ENCODE data around the gene ARHGAP6.
"Not testable (repeated sequence)": the region's sequence is repeated elsewhere in the genome, so short reads cannot be mapped to it uniquely, and the experiment has no call there.

ARHGAP6 gene

GRCh38 chrX:11399489-11400094 is 266.1 kb downstream of the ARHGAP6 start:
- DNase-seq (ENCODE audit: low spot score) (no peak), FAIRE-seq (no peak)

GRCh38 chrX:11398785-11399184 is 266.9 kb downstream of the ARHGAP6 start:
- FAIRE-seq: no peak

GRCh38 chrX:11398139-11398538 is 267.6 kb downstream of the ARHGAP6 start:
- FAIRE-seq: no peak
- no peak for DNase-seq (ENCODE audit: low spot score)

More at GRCh38 chrX:11398785-11399184, 266.9 kb downstream of the ARHGAP6 start:
- no peak for DNase-seq (ENCODE audit: low spot score)

- no peak for FAIRE-seq
- DNase-seq (ENCODE audit: low spot score): no peak
Measured at GRCh38 chrX:11397680-11398079, 268.0 kb downstream of the ARHGAP6 start.

GRCh38 chrX:11395859-11396258 is 269.9 kb downstream of the ARHGAP6 start:
- FAIRE-seq (no peak), DNase-seq (ENCODE audit: low spot score) (no peak)

- no peak for FAIRE-seq
- DNase-seq (ENCODE audit: low spot score): no peak
Measured at GRCh38 chrX:11393949-11394654, 271.6 kb downstream of the ARHGAP6 start.

GRCh38 chrX:11386812-11387211 is 278.9 kb downstream of the ARHGAP6 start:
- DNase-seq (ENCODE audit: low spot score) (no peak), FAIRE-seq (no peak)

- DNase-seq (ENCODE audit: low spot score) (peak; percentile 2), FAIRE-seq (no peak)
Measured at GRCh38 chrX:11386001-11386523, 279.7 kb downstream of the ARHGAP6 start.

GRCh38 chrX:11382930-11383329 is 282.8 kb downstream of the ARHGAP6 start:
- FAIRE-seq: no peak
- no peak for DNase-seq (ENCODE audit: low spot score)

GRCh38 chrX:11381464-11381863 is 284.3 kb downstream of the ARHGAP6 start:
- no peak for FAIRE-seq
- peak; percentile 2 for DNase-seq (ENCODE audit: low spot score)

GRCh38 chrX:11380187-11380844 is 285.4 kb downstream of the ARHGAP6 start:
- DNase-seq (ENCODE audit: low spot score) (no peak), FAIRE-seq (no peak)

GRCh38 chrX:11376163-11376562 is 289.6 kb downstream of the ARHGAP6 start:
- no peak for DNase-seq (ENCODE audit: low spot score)
- FAIRE-seq: no peak

GRCh38 chrX:11375614-11376119 is 290.1 kb downstream of the ARHGAP6 start:
- FAIRE-seq (no peak), DNase-seq (ENCODE audit: low spot score) (no peak)

GRCh38 chrX:11374570-11374969 is 291.1 kb downstream of the ARHGAP6 start:
- FAIRE-seq: no peak
- DNase-seq (ENCODE audit: low spot score): no peak

- DNase-seq (ENCODE audit: low spot score): no peak
- FAIRE-seq: no peak
Measured at GRCh38 chrX:11371106-11371505, 294.6 kb downstream of the ARHGAP6 start.

GRCh38 chrX:11367609-11368430 is 297.9 kb downstream of the ARHGAP6 start:
- DNase-seq (ENCODE audit: low spot score) (no peak), FAIRE-seq (no peak)

- FAIRE-seq (no peak), DNase-seq (ENCODE audit: low spot score) (no peak)
Measured at GRCh38 chrX:11366998-11367595, 298.6 kb downstream of the ARHGAP6 start.

GRCh38 chrX:11365426-11365825 is 300.3 kb downstream of the ARHGAP6 start:
- DNase-seq (ENCODE audit: low spot score) (no peak), FAIRE-seq (no peak)

- no peak for FAIRE-seq
- DNase-seq (ENCODE audit: low spot score): no peak
Measured at GRCh38 chrX:11364835-11365234, 300.9 kb downstream of the ARHGAP6 start.

- not testable (repeated sequence) for DNase-seq (ENCODE audit: low spot score); FAIRE-seq
Measured at GRCh38 chrX:11363825-11364224, 301.9 kb downstream of the ARHGAP6 start.

GRCh38 chrX:11363069-11363594 is 302.6 kb downstream of the ARHGAP6 start:
- no peak for DNase-seq (ENCODE audit: low spot score)
- no peak for FAIRE-seq

Data from urothelium cell line (cell line).